NCI-H460 (cell line): ENCODE measurements around the gene KCNH5. TPM values are rescaled to one million over a fixed set of nuclear protein-coding genes. Genes with fewer than 3 reads are reported as not detected.
"Not testable (repeated sequence)": the region's sequence is repeated elsewhere in the genome, so short reads cannot be mapped to it uniquely, and the experiment has no call there.

Experiments
- DNase-seq: peaks from one replicate; pipeline ENCODE4 v3.0.0-alpha.2; 2016; ENCODE audit warnings: low read depth; ENCODE audit errors: extremely low read depth
- total RNA-seq: library from RNA; depleted of rRNA; stranded (reverse); fragments of >200 nt; shearing (Covaris generic); gene quantifications from 2 replicates; pipeline ENCODE4 v1.2.3, GENCODE V29; 2014

The KCNH5 gene
- total RNA-seq, 1 experiment from 2014 or later = 4.1 TPM

DNA sequence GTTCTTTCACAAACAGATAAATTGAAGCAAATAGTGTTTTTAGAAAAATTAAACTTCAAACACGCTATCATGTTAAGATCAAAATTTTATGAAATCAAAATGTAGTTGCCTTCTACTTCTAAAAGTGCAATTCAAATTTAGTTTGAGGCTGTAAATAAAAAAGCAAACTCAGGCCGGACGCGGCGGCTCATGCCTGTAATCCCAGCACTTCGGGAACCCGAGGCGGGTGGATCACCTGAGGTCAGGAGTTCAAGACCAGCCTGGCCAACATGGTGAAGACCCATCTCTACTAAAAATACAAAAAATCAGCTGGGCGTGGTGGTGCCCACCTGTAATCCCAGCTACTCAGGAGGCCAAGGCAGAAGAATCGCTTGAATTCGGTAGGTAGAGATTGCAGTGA is 298.4 kb downstream of the KCNH5 start:
- not testable (repeated sequence) for DNase-seq

DNA sequence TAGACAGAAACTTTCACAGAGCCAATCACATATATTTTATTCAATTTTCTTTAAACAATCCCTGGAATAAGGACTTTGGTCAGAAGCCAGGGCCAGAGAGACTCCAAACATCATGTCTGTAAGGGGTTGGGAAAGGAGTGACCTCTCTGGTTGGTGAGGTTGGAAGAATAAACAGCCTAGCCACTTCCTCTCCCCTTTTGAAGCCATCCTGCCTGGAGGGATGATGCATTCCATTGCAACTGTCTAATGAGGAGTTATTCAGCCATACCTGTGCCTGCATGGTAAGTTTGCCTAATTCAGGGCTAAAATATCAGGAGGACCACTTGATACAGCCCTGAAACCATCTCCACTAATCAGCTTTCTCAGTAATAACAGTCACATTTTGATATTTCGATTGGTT is 299.8 kb downstream of the KCNH5 start:
- no peak for DNase-seq

DNA sequence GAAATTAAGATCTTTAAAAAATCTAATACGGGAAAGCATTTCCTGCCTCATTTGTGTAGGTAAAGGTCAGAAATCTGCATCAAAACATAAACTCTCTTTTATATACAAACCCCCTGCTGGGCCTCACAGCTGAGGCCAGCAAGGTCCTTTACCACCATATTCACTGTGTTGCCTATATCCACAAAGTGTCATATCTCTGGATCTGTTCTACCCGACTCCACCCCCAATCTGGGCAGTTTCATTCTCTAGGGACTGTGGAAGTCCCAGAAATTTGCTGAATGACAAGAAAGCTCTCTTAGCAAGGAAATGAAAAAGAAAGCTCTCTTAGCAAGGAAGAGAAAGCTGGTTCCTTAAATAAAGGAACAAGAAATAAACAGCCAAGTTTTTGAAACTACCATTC is 301.7 kb downstream of the KCNH5 start:
- no peak for DNase-seq

DNA sequence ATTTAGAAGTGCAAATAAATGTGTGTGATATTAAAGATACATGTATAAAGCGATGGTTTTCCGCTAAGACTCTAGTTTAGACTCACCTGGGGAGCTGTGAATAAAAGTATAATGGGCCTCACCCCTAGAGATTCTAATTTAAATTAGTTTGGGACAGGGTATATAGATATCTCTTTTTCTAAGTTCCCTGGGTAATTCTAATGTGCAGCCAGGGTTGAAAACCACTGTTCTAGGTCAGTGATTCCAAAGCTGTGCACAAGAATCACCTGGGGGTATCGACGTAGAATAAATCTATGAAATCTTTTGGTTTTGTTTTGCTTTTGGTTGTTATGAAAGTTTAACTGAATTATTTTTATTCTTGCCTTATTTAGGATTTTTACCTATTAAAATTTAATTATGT is 302.1 kb downstream of the KCNH5 start:
- DNase-seq = no peak

- DNase-seq = no peak
Measured at GRCh38 chr14:62739647-62740046, 305.6 kb downstream of the KCNH5 start.

- no peak for DNase-seq
Measured at GRCh38 chr14:62736048-62737043, 308.9 kb downstream of the KCNH5 start.

DNA sequence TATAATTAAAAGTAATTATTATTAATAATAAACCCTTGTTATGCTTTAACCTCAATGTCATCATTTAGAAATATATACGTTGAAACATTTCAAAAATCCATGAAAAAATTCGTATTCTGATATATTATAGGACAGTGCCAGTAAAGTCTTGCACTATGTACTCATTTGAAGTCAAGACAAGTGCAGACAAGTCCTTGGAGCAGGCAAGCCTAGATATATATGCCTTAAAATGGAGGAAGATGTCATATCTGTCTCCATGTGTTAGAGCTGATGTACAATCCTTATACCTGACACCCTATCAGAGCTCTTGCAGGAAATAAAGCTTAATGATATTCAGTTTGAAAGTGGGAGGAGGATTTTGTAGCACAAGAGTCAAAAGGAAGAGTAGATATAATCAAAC is 310.4 kb downstream of the KCNH5 start:
- no peak for DNase-seq

GRCh38 chr14:62722406-62722805 is 322.9 kb downstream of the KCNH5 start:
- DNase-seq = no peak

GRCh38 chr14:62718629-62719028 is 326.6 kb downstream of the KCNH5 start:
- DNase-seq = no peak

DNA sequence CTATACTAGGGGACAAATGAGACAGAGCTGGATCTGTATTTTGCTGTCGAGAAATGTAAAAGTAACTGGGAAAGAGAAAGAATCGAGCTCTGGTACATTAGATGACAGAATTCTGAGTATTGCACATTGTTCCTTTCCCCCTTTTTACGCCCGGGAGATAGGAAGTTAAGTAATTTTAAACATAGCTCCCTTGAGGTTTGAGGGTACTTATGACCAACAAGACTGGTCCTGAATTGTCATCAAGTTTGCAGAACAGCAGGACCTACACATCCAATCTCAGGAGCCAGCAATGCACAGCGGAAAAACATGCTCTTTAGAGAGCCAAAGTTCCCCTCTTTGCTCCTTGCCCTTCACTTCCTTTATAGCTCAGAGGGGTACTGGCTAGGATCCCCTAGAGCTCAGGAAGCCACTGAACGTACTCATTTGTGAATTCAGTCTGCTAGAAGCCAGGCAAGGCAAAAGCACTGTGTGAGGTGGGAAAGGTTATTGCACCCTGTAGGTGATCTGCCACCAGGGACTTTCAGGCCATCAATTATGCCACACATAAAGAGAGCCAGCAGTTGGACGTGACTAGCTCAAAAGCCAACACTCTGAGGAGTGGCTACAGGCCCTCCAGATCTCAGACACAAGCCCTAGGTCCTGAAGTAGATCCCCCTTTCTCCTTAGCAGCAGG is 333.8 kb downstream of the KCNH5 start:
- DNase-seq = no peak

DNA sequence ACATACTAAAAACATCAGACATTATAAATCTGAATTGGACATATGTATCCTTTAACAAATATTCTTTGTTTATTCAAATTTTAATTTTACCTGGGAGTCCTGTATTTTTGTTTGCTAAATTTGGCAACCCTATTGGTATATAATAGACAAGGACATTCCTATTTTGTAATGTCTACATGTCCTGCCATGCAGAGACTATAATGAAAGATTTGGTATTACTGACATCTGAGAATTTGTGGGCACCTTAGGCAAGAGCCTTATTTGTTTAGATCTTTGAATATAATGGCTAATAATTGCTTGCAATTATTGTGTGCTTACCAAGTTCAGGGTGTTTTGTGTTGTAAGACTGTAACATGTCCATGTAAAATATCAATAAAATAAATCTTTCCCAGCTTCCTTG is 334.4 kb downstream of the KCNH5 start:
- DNase-seq = no peak

DNA sequence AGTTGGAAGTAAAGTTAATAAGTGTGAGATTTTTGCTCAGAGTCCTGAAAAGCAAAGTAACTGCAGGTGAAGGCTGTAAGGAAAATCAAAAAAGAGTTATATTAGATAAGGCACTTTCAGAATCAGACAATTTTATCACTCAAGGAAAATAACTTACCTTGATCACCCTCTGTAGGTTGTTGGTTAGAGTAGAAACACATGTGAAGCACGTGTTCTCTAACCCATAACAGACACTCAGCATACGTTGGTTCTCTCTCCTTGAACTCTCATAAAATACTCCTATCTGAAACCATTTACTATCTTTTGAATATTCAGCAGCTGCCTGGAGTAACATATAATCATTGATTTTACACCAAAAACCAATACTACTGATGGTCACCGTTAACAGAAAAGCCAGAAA is 335.5 kb downstream of the KCNH5 start:
- DNase-seq = no peak

DNA sequence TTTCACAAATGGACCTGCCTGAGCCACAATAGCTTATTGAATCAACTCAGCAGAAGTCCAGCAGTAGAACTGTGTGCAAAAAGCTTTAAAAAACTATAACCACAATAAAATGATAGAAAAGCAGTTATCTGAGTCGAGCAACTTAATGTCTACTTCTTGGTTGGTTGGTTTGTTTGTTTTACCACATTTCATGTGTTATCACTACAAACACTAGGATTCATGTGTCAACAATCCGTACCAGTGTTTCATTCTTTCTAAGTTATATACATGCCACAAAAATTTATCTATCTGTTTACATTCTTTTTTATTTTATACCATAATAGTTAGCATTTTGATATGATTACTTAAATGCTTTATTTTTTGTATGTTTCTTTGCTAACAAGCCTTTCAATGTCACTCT is 339.0 kb downstream of the KCNH5 start:
- no peak for DNase-seq

DNA sequence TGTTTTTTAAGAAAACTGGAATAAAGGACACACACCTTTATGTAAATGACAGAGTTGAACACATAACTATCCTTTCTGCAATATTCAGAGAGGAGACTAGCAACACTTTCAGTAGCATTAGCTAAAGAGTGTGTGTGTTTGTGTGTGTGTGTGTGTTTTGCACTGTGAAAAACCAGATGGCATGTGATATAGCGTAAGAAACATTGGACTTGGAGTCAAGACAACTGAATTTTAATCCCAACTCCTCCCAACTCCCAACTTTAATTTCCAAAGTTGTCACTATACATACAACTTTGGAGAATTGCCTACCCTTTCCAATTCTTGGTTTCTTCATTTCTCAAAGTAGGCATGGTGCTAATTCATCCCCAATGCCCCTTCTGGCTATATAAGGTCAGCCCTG is 347.8 kb downstream of the KCNH5 start:
- no peak for DNase-seq

DNA sequence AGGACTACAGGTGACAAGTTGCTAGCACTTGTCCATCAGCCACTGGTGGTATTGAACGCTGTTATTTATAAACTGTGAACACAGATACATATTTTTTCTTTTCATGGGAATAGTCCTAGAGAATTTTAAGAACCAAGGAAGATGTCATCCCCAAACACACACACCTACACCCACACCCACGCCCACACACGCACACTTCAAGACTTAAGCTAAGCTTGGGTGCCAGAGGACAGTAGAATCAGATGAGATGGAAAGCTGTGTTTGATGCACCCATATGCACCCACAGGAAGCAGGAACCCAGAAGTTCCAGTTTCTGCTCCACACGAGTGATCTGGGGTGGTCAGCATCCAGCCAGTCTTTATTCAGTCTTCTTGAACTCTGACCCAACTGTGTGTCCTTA is 348.3 kb downstream of the KCNH5 start:
- no peak for DNase-seq

DNA sequence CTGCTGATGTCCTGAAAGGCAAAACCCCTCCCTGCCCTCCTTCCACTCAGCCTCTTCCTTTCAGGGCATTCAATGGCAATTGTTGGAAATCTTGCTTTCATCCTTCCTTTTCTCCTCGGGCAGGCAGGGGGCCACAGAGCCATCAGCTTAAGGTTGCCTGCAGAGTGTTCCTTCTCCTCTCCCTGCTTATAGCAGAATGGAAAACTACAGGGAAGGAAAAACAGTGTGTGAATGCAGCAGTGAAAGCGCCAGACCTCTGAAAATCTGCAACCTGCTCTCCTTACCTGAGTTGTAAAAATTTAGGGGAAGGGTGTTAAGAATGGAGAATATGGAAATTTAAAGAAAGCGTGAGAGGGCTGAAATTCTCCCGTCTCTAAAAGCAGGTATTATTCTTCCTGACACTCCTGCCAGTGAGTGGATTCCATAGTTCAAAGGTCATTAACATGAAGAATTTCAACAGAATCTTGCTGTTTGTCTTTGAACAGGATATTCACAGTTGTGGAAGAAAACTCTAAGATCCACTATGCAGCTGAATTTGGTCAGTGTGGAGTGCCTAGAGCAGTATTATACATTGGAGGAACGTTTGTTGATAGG is 348.8 kb downstream of the KCNH5 start:
- no peak for DNase-seq

- no peak for DNase-seq
Measured at GRCh38 chr14:62694075-62694474, 351.2 kb downstream of the KCNH5 start.

GRCh38 chr14:62692490-62693106 is 352.7 kb downstream of the KCNH5 start:
- peak; percentile 50 for DNase-seq

DNA sequence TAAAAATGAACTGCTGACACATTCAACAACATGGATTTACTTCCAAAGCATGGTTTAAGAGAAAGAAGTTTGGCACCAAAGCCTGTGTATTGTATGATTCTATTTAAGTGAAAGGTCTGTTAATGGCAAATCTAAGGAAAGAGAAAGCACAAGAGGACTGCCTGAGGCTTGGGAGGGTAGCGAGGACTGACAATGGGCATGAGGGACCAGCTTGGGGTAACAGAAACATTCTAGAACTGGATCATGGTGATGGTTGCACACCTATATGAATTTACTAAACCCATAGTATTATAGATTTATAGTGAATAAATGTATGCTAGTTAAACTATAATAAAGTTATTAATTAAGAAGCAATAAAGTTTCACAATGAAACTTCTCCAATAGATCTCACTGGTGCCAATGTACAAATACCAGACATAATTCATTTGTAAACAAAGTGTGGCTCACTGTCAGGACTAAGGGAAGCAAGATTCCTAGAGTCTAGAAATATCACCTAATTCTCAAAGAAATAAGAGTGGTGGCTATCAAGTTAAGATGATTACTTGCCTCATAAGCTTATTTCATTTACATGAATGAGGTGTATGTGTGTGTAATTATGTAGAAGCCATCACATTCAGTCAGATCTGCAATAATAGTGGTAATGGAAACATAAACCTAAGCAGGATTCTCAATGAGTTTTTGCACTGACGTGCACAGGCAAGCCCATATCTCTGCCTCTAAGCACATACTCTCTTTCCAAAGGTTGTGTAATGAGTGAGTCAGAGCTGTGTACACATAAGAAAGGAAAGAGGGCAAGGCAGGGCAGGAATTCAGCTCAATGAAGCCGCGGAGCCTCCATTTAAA is 353.4 kb downstream of the KCNH5 start:
- peak; percentile 98 for DNase-seq

- DNase-seq = no peak
Measured at GRCh38 chr14:62689733-62690132, 355.5 kb downstream of the KCNH5 start.
